ENCODE measurements around the gene UFL1. TPM values are rescaled to one million over a fixed set of nuclear protein-coding genes. Genes with fewer than 3 reads are reported as not detected.

The UFL1 gene
- total RNA-seq, 1 donor from 2014 or later = 27.5 TPM

DNA sequence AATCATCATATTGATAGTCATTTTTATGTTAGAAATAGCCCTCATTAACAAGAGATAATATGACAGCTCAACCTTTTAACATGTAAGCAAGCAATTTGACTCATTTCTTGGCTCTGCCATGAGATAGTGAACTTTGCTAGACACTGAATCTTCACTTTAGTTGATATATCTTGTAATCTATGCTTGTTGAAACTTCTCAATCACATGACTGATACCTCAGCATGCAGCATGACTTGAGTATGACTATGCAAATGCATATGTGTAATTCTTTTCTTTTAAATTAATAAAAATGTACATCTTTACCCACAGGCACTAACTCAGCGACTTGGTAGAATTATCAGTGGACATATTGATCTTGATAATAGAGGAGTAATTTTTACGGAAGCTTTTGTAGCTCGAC lies 6.6 kb downstream of the UFL1 start:
- Histone ChIP-seq H3K27me3 (ENCODE audit: control insufficient read depth, insufficient read depth, low read length) (no peaks in the 10 kb centered on the region), H3K4me3 (ENCODE audit: low read depth, low read length) (no peak overlapping the region), H3K36me3 (ENCODE audit: control insufficient read depth, insufficient read depth, low read length) (no peaks in the 10 kb centered on the region)
- TF ChIP-seq, protein P1, sequence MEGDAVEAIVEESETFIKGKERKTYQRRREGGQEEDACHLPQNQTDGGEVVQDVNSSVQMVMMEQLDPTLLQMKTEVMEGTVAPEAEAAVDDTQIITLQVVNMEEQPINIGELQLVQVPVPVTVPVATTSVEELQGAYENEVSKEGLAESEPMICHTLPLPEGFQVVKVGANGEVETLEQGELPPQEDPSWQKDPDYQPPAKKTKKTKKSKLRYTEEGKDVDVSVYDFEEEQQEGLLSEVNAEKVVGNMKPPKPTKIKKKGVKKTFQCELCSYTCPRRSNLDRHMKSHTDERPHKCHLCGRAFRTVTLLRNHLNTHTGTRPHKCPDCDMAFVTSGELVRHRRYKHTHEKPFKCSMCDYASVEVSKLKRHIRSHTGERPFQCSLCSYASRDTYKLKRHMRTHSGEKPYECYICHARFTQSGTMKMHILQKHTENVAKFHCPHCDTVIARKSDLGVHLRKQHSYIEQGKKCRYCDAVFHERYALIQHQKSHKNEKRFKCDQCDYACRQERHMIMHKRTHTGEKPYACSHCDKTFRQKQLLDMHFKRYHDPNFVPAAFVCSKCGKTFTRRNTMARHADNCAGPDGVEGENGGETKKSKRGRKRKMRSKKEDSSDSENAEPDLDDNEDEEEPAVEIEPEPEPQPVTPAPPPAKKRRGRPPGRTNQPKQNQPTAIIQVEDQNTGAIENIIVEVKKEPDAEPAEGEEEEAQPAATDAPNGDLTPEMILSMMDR (IDR thresholded peaks at IDR 0.05; ENCODE audit: insufficient read depth, low read length, poor library complexity, severe bottlenecking) = no peak
- no peak for DNase-seq (ENCODE audit: low read depth)

DNA sequence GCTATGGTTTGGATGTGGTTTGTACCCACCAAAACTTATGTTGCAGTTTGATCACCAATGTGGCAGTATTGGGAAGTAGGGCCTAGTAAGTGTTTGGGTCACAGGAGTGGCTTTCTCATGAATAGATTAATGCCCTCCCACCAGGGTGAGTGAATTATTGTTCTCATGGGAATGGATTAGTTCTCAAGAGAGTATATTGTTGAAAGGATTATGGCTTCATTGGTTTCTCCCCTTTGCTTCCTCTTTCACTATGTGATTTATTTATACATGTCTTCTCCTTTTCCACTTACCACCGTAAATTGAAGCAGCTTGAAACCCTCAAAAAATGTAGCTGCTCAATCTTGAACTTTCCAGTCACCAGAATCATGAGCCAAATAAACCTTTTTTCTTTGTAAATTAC lies 10.8 kb downstream of the UFL1 start:
- no peaks in the 10 kb centered on the region for H3K36me3 ChIP-seq (ENCODE audit: control insufficient read depth, insufficient read depth, low read length)
- no peak overlapping the region for H3K4me3 ChIP-seq (ENCODE audit: low read depth, low read length)
- TF ChIP-seq, protein P1 (IDR thresholded peaks at IDR 0.05; ENCODE audit: insufficient read depth, low read length, poor library complexity, severe bottlenecking) = no peak
- no peak for DNase-seq (ENCODE audit: low read depth)
- H3K27me3 ChIP-seq (ENCODE audit: control insufficient read depth, insufficient read depth, low read length) = no peaks in the 10 kb centered on the region

DNA sequence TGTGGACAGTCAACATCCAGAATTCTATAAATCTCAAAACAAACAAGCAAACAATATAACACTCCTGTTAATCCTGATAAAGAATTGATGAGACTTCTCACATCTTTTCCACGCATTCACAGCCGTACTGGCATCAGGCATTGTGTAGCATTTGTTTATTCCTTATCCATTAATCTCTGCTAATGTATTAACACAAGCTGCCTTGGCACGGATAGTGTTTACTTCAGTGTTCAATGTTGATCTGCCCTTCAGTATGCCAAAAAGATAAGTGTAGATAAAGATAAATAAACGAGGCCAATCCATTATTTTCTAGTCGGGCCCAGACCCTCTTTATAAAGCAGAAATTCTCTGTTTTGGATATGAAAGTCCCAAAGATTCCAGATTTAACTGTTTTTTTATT lies 16.1 kb downstream of the UFL1 start:
- Histone ChIP-seq H3K4me3 (ENCODE audit: low read depth, low read length) (no peak overlapping the region), H3K27me3 (ENCODE audit: control insufficient read depth, insufficient read depth, low read length) (no peaks in the 10 kb centered on the region), H3K36me3 (ENCODE audit: control insufficient read depth, insufficient read depth, low read length) (no peaks in the 10 kb centered on the region)
- no peak for DNase-seq (ENCODE audit: low read depth)
- TF ChIP-seq, protein P1 (IDR thresholded peaks at IDR 0.05; ENCODE audit: insufficient read depth, low read length, poor library complexity, severe bottlenecking) = no peak

DNA sequence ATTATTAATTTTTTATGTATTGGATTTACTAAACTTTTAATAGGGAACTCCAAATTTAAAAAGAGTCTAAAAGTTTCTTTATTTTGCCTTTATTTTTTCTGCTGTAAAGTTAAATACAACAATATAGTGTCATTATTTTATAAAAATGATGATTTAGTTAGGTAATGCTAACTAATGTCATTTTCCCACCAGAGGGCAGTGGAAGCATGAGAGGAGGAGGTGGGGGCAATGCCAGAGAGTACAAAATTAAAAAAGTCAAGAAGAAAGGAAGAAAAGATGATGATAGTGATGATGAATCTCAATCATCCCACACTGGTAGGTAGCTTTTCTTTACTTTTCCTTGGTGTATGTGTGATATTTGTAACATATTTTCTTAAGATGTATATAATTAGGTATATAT lies 21.1 kb downstream of the UFL1 start:
- no peak overlapping the region for H3K4me3 ChIP-seq (ENCODE audit: low read depth, low read length)
- H3K36me3 ChIP-seq (ENCODE audit: control insufficient read depth, insufficient read depth, low read length) = no peaks in the 10 kb centered on the region
- DNase-seq (ENCODE audit: low read depth) = no peak
- no peaks in the 10 kb centered on the region for H3K27me3 ChIP-seq (ENCODE audit: control insufficient read depth, insufficient read depth, low read length)
- TF ChIP-seq, protein P1 (IDR thresholded peaks at IDR 0.05; ENCODE audit: insufficient read depth, low read length, poor library complexity, severe bottlenecking) = no peak

DNA sequence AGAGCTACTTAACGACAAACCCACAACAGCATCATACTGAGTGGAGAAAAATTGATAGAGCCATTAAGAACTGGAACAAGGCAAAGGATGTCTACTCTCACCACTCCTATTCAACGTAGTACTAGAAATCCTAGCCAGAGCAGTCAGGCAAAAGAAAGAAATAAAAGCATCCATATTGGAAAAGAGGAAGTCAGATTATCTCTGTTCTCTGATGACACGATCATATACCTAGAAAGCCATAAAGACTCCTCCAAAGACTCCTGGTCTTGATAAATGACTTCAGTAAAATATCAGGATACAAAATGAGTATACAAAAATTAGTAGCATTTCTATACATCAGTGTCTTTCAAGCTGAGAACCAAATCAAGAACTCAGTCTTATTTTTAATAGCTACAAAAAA lies 24.3 kb downstream of the UFL1 start:
- Histone ChIP-seq H3K27me3 (ENCODE audit: control insufficient read depth, insufficient read depth, low read length) (no peaks in the 10 kb centered on the region), H3K36me3 (ENCODE audit: control insufficient read depth, insufficient read depth, low read length) (no peaks in the 10 kb centered on the region), H3K4me3 (ENCODE audit: low read depth, low read length) (no peak overlapping the region)
- TF ChIP-seq, protein P1 (IDR thresholded peaks at IDR 0.05; ENCODE audit: insufficient read depth, low read length, poor library complexity, severe bottlenecking) = no peak
- DNase-seq (ENCODE audit: low read depth) = no peak

DNA sequence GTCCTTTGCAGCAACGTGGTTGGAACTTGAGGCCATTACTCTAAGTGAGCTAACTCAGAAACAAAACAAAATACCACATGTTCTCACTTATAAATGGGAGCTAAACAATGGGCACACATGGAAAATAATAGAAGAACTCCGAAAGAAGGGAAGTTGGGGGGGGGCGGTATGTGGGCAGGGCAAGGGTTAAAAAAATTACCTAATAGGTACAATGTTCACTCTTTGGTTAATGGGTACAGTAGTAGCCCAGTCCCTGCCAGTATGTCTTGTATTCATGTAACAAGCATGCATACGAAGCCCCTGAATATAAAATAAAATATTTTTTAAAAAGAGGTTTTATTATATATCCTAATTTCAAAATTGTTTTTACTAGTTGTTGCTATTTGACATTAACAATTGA lies 26.0 kb downstream of the UFL1 start:
- Histone ChIP-seq H3K4me3 (ENCODE audit: low read depth, low read length) (no peak overlapping the region), H3K27me3 (ENCODE audit: control insufficient read depth, insufficient read depth, low read length) (no peaks in the 10 kb centered on the region), H3K36me3 (ENCODE audit: control insufficient read depth, insufficient read depth, low read length) (no peaks in the 10 kb centered on the region)
- DNase-seq (ENCODE audit: low read depth) = no peak
- TF ChIP-seq, protein P1 (IDR thresholded peaks at IDR 0.05; ENCODE audit: insufficient read depth, low read length, poor library complexity, severe bottlenecking) = no peak

Data from kidney epithelial cell (primary cell).